Stimulated activated CD8-positive, alpha-beta memory T cell treated with anti-CD3 and anti-CD28 coated beads, Interleukin-7, amount 100 ng/mL, for 24 hours (primary cell): Measurements from ENCODE around the gene SP2.

Source experiments
- DNase-seq: peaks from one replicate; pipeline ENCODE4 v3.0.0-alpha.2; 2020; ENCODE audit warnings: low read depth

The SP2 gene

DNA sequence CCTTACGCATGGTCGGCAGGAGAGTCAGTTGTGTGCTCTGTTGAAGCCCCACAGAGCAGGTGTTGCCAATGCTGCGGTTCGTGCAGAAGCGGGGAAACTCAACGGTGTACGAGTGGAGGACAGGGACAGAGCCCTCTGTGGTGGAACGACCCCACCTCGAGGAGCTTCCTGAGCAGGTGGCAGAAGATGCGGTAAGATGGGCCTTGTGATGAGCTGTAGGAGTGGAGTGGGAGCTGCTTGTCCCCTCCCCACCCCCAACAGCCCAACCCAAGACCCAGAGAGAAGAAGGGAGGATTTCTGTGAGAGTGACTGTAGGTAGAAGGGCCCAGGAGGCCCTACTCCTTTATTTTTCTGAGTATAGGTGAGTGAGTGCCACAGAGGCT is 79.8 kb downstream of the SP2 start:
- no peak for DNase-seq

DNA sequence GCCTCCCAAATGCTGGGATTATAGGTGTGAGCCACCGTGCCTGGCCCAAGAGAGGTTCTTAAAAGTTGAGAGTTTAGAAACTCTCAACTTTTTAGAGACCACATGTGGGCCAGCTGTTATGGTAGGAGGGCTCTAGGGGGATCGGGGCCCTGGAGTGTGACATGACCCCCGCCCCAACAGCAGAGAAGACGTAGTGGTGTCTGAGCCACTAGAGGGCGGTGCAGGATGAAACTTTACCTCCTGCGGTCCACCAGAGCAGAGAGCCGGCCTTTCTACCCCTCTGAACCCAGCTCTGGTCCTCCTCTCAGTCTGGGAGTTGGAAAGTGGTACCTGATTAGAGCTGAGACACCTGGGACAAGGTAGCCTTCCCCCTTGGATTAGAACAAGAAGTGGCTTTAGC is 82.3 kb downstream of the SP2 start:
- DNase-seq = peak; percentile 21
